ENCODE results near the gene SLC22A17.

Gene SLC22A17

GRCh38 chr14:23359167-23359626, 6.5 kb upstream of the SLC22A17 start:
- no peaks in the 10 kb centered on the region for H3K9me3 ChIP-seq (ENCODE audit: control insufficient read depth in 1 of 2, low read length in 2 of 2)
- peaks cover 3 to 26% of the 10 kb centered on the region in 2 donors for H3K36me3 ChIP-seq (ENCODE audit: control insufficient read depth in 1 of 2, insufficient read depth in 2 of 2, low read length in 2 of 2)
- H3K4me1 ChIP-seq (ENCODE audit: control insufficient read depth in 1 of 2, insufficient read depth in 2 of 2, low read length in 2 of 2) = peaks cover 7 to 44% of the 10 kb centered on the region in 2 donors
- no peak overlapping the region for H3K27ac ChIP-seq (ENCODE audit: low read length)
- H3K4me3 ChIP-seq (ENCODE audit: low read depth in 1 of 2, low read length in 2 of 2) = no peak overlapping the region
- no peaks in the 10 kb centered on the region for H3K27me3 ChIP-seq (ENCODE audit: low read depth, low read length)

- H3K9me3 ChIP-seq (ENCODE audit: control insufficient read depth in 1 of 2, low read length in 2 of 2) = no peaks in the 10 kb centered on the region
- peaks cover 7 to 39% of the 10 kb centered on the region in 2 donors for H3K4me1 ChIP-seq (ENCODE audit: control insufficient read depth in 1 of 2, insufficient read depth in 2 of 2, low read length in 2 of 2)
- no peaks in the 10 kb centered on the region for H3K27me3 ChIP-seq (ENCODE audit: low read depth, low read length)
- H3K27ac ChIP-seq (ENCODE audit: low read length) = no peak overlapping the region
- H3K36me3 ChIP-seq (ENCODE audit: control insufficient read depth in 1 of 2, insufficient read depth in 2 of 2, low read length in 2 of 2) = peaks cover 3 to 26% of the 10 kb centered on the region in 2 donors
- H3K4me3 ChIP-seq (ENCODE audit: low read depth in 1 of 2, low read length in 2 of 2) = no peak overlapping the region
Measured at GRCh38 chr14:23358553-23359166, 6.0 kb upstream of the SLC22A17 start.

GRCh38 chr14:23358042-23358441, 5.4 kb upstream of the SLC22A17 start:
- H3K27me3 ChIP-seq (ENCODE audit: low read depth, low read length) = no peaks in the 10 kb centered on the region
- H3K4me1 ChIP-seq (ENCODE audit: control insufficient read depth in 1 of 2, insufficient read depth in 2 of 2, low read length in 2 of 2) = peaks cover 7 to 32% of the 10 kb centered on the region in 2 donors
- H3K9me3 ChIP-seq (ENCODE audit: control insufficient read depth in 1 of 2, low read length in 2 of 2) = no peaks in the 10 kb centered on the region
- H3K36me3 ChIP-seq (ENCODE audit: control insufficient read depth in 1 of 2, insufficient read depth in 2 of 2, low read length in 2 of 2) = peaks cover 3 to 26% of the 10 kb centered on the region in 2 donors
- no peak overlapping the region for H3K27ac ChIP-seq (ENCODE audit: low read length)
- no peak overlapping the region for H3K4me3 ChIP-seq (ENCODE audit: low read depth in 1 of 2, low read length in 2 of 2)

- peaks cover 3 to 26% of the 10 kb centered on the region in 2 donors for H3K36me3 ChIP-seq (ENCODE audit: control insufficient read depth in 1 of 2, insufficient read depth in 2 of 2, low read length in 2 of 2)
- H3K27me3 ChIP-seq (ENCODE audit: low read depth, low read length) = no peaks in the 10 kb centered on the region
- no peaks in the 10 kb centered on the region for H3K9me3 ChIP-seq (ENCODE audit: control insufficient read depth in 1 of 2, low read length in 2 of 2)
- no peak overlapping the region for H3K4me3 ChIP-seq (ENCODE audit: low read depth in 1 of 2, low read length in 2 of 2)
- H3K4me1 ChIP-seq (ENCODE audit: control insufficient read depth in 1 of 2, insufficient read depth in 2 of 2, low read length in 2 of 2) = peaks cover 7 to 33% of the 10 kb centered on the region in 2 donors
- no peak overlapping the region for H3K27ac ChIP-seq (ENCODE audit: low read length)
Measured at GRCh38 chr14:23357261-23357660, 4.6 kb upstream of the SLC22A17 start.

- H3K4me1 ChIP-seq (ENCODE audit: control insufficient read depth in 1 of 2, insufficient read depth in 2 of 2, low read length in 2 of 2) = peaks cover 2 to 33% of the 10 kb centered on the region in 2 donors
- peaks cover 5% of the 10 kb centered on the region for H3K27me3 ChIP-seq (ENCODE audit: low read depth, low read length)
- H3K9me3 ChIP-seq (ENCODE audit: control insufficient read depth in 1 of 2, low read length in 2 of 2) = no peaks in the 10 kb centered on the region
- no peak overlapping the region for H3K4me3 ChIP-seq (ENCODE audit: low read depth in 1 of 2, low read length in 2 of 2)
- peaks cover 3 to 22% of the 10 kb centered on the region in 2 donors for H3K36me3 ChIP-seq (ENCODE audit: control insufficient read depth in 1 of 2, insufficient read depth in 2 of 2, low read length in 2 of 2)
- H3K27ac ChIP-seq (ENCODE audit: low read length) = no peak overlapping the region
Measured at GRCh38 chr14:23356662-23357061, 4.0 kb upstream of the SLC22A17 start.

- Histone ChIP-seq H3K4me1 (ENCODE audit: control insufficient read depth in 1 of 2, insufficient read depth in 2 of 2, low read length in 2 of 2) (peaks cover 0 to 28% of the 10 kb centered on the region in 2 donors), H3K9me3 (ENCODE audit: control insufficient read depth in 1 of 2, low read length in 2 of 2) (no peaks in the 10 kb centered on the region), H3K27me3 (ENCODE audit: low read depth, low read length) (peaks cover 6% of the 10 kb centered on the region), H3K27ac (ENCODE audit: low read length) (no peak overlapping the region), H3K4me3 (ENCODE audit: low read depth in 1 of 2, low read length in 2 of 2) (no peak overlapping the region), H3K36me3 (ENCODE audit: control insufficient read depth in 1 of 2, insufficient read depth in 2 of 2, low read length in 2 of 2) (peaks cover 3 to 20% of the 10 kb centered on the region in 2 donors)
Measured at GRCh38 chr14:23355871-23356435, 3.3 kb upstream of the SLC22A17 start.

GRCh38 chr14:23354990-23355389, 2.3 kb upstream of the SLC22A17 start:
- no peak overlapping the region for H3K27ac ChIP-seq (ENCODE audit: low read length)
- peaks cover 0 to 20% of the 10 kb centered on the region in 2 donors for H3K4me1 ChIP-seq (ENCODE audit: control insufficient read depth in 1 of 2, insufficient read depth in 2 of 2, low read length in 2 of 2)
- no peak overlapping the region for H3K4me3 ChIP-seq (ENCODE audit: low read depth in 1 of 2, low read length in 2 of 2)
- no peaks in the 10 kb centered on the region for H3K9me3 ChIP-seq (ENCODE audit: control insufficient read depth in 1 of 2, low read length in 2 of 2)
- peaks cover 6% of the 10 kb centered on the region for H3K27me3 ChIP-seq (ENCODE audit: low read depth, low read length)
- H3K36me3 ChIP-seq (ENCODE audit: control insufficient read depth in 1 of 2, insufficient read depth in 2 of 2, low read length in 2 of 2) = peaks cover 3 to 13% of the 10 kb centered on the region in 2 donors

GRCh38 chr14:23353433-23353780, 720 bp upstream of the SLC22A17 start:
- no peak overlapping the region for H3K27ac ChIP-seq (ENCODE audit: low read length)
- H3K36me3 ChIP-seq (ENCODE audit: control insufficient read depth in 1 of 2, insufficient read depth in 2 of 2, low read length in 2 of 2) = peaks cover 3 to 7% of the 10 kb centered on the region in 2 donors
- H3K4me3 ChIP-seq (ENCODE audit: low read depth in 1 of 2, low read length in 2 of 2) = no peak overlapping the region
- H3K27me3 ChIP-seq (ENCODE audit: low read depth, low read length) = peaks cover 6% of the 10 kb centered on the region
- H3K9me3 ChIP-seq (ENCODE audit: control insufficient read depth in 1 of 2, low read length in 2 of 2) = no peaks in the 10 kb centered on the region
- peaks cover 0 to 10% of the 10 kb centered on the region in 2 donors for H3K4me1 ChIP-seq (ENCODE audit: control insufficient read depth in 1 of 2, insufficient read depth in 2 of 2, low read length in 2 of 2)

- H3K36me3 ChIP-seq (ENCODE audit: control insufficient read depth in 1 of 2, insufficient read depth in 2 of 2, low read length in 2 of 2) = peaks cover 0 to under 1% of the 10 kb centered on the region in 2 donors
- no peak overlapping the region for H3K27ac ChIP-seq (ENCODE audit: low read length)
- no peaks in the 10 kb centered on the region for H3K9me3 ChIP-seq (ENCODE audit: control insufficient read depth in 1 of 2, low read length in 2 of 2)
- peaks cover 0 to 10% of the 10 kb centered on the region in 2 donors for H3K4me1 ChIP-seq (ENCODE audit: control insufficient read depth in 1 of 2, insufficient read depth in 2 of 2, low read length in 2 of 2)
- H3K4me3 ChIP-seq (ENCODE audit: low read depth in 1 of 2, low read length in 2 of 2) = peak overlapping the region; percentile 23 to 74
- H3K27me3 ChIP-seq (ENCODE audit: low read depth, low read length) = peaks cover 6% of the 10 kb centered on the region
Measured at GRCh38 chr14:23351681-23352505, 794 bp downstream of the SLC22A17 start.

- H3K27ac ChIP-seq (ENCODE audit: low read length) = no peak overlapping the region
Measured at GRCh38 chr14:23349156-23349845, 3.4 kb downstream of the SLC22A17 start.

GRCh38 chr14:23348297-23348655, 4.4 kb downstream of the SLC22A17 start:
- H3K27me3 ChIP-seq (ENCODE audit: low read depth, low read length) = peaks cover 6% of the 10 kb centered on the region
- H3K36me3 ChIP-seq (ENCODE audit: control insufficient read depth in 1 of 2, insufficient read depth in 2 of 2, low read length in 2 of 2) = peaks cover 0 to 6% of the 10 kb centered on the region in 2 donors
- H3K27ac ChIP-seq (ENCODE audit: low read length) = no peak overlapping the region
- H3K4me1 ChIP-seq (ENCODE audit: control insufficient read depth in 1 of 2, insufficient read depth in 2 of 2, low read length in 2 of 2) = peaks cover 0 to 10% of the 10 kb centered on the region in 2 donors
- no peaks in the 10 kb centered on the region for H3K9me3 ChIP-seq (ENCODE audit: control insufficient read depth in 1 of 2, low read length in 2 of 2)
- H3K4me3 ChIP-seq (ENCODE audit: low read depth in 1 of 2, low read length in 2 of 2) = no peak overlapping the region

More at GRCh38 chr14:23349156-23349845, 3.4 kb downstream of the SLC22A17 start:
- H3K4me1 ChIP-seq (ENCODE audit: control insufficient read depth in 1 of 2, insufficient read depth in 2 of 2, low read length in 2 of 2) = peaks cover 0 to 10% of the 10 kb centered on the region in 2 donors
- no peak overlapping the region for H3K4me3 ChIP-seq (ENCODE audit: low read depth in 1 of 2, low read length in 2 of 2)
- peaks cover 0 to 6% of the 10 kb centered on the region in 2 donors for H3K36me3 ChIP-seq (ENCODE audit: control insufficient read depth in 1 of 2, insufficient read depth in 2 of 2, low read length in 2 of 2)
- peaks cover 6% of the 10 kb centered on the region for H3K27me3 ChIP-seq (ENCODE audit: low read depth, low read length)
- H3K9me3 ChIP-seq (ENCODE audit: control insufficient read depth in 1 of 2, low read length in 2 of 2) = no peaks in the 10 kb centered on the region
